Caco-2 (cell line): Measurements from ENCODE around the gene HRK. TPM values are rescaled to one million over a fixed set of nuclear protein-coding genes. Genes with fewer than 3 reads are reported as not detected.

Experiments used
- BruUV-seq: library from RNA; stranded (reverse); fragments of 400-500 nt; replicated peaks from 2 replicates; lab custom pipeline; 2021; lab: Mats Ljungman, UMichigan
- CTCF ChIA-PET: fragments of 300-600 bp; sonication (Branson Sonifier 250); formaldehyde crosslinking; loops from one replicate; lab custom pipeline; 2022; ENCODE audit warnings: antibody characterized with exemption; lab: Charles Lee
- POLR2A ChIA-PET: fragments of 300-600 bp; sonication (Branson Sonifier 250); formaldehyde crosslinking; loops from one replicate; lab custom pipeline; 2022; ENCODE audit warnings: antibody characterized with exemption; lab: Charles Lee
- DNase-seq, 2 experiments: peaks; one replicate each; pipeline versions ENCODE4 v3.0.0 to v3.0.0-alpha.2; 2020 to 2022
- H3K27me3 ChIP-seq: replicated peaks from 2 replicates; pipeline ENCODE4 v1.6.0; 2011; ENCODE audit warnings: low read length; ENCODE audit not compliant: control insufficient read depth, insufficient read depth
- H3K36me3 ChIP-seq: 2 replicates; pipeline ENCODE4 v1.5.1; 2011; ENCODE audit warnings: low read length; ENCODE audit not compliant: control insufficient read depth, insufficient read depth
- H3K4me1 ChIP-seq: fragments of 250-450 bp; sonication (Bioruptor Pico); 2 replicates; pipeline ENCODE4 v1.5.1; 2020; ENCODE audit warnings: mild to moderate bottlenecking
- H3K4me3 ChIP-seq: 2 replicates; pipeline ENCODE4 v1.5.1; 2011; ENCODE audit warnings: low read depth, mild to moderate bottlenecking, control low read depth, low read length
- H3K9me3 ChIP-seq: fragments of 250-450 bp; sonication (Bioruptor Pico); 2 replicates; pipeline ENCODE4 v1.5.1; 2020; ENCODE audit warnings: mild to moderate bottlenecking, moderate library complexity
- H3K27ac Mint-ChIP-seq: one replicate; pipeline ENCODE4 v1.8.0; 2022; ENCODE audit warnings: mixed read lengths; ENCODE audit not compliant: unreplicated experiment
- H3K27me3 Mint-ChIP-seq: one replicate; pipeline ENCODE4 v1.8.0; 2022; ENCODE audit warnings: mixed read lengths; ENCODE audit not compliant: insufficient read depth, unreplicated experiment
- H3K36me3 Mint-ChIP-seq: one replicate; pipeline ENCODE4 v1.8.0; 2022; ENCODE audit warnings: mild to moderate bottlenecking, mixed read lengths; ENCODE audit not compliant: insufficient read depth, unreplicated experiment
- H3K4me1 Mint-ChIP-seq: one replicate; pipeline ENCODE4 v1.8.0; 2022; ENCODE audit warnings: low read depth, mixed read lengths; ENCODE audit not compliant: unreplicated experiment
- H3K4me3 Mint-ChIP-seq: one replicate; pipeline ENCODE4 v1.8.0; 2022; ENCODE audit warnings: mild to moderate bottlenecking, moderate library complexity, mixed read lengths; ENCODE audit not compliant: unreplicated experiment
- H3K9me3 Mint-ChIP-seq: one replicate; pipeline ENCODE4 v1.8.0; 2022; ENCODE audit warnings: mixed read lengths; ENCODE audit not compliant: unreplicated experiment
- CTCF ChIP-seq, 2 experiments: fragments of 200-600 bp in 1 of 2; IDR thresholded peaks; 1 replicate in 1 of 2; 2 replicates in 1 of 2; pipeline versions ENCODE4 v1.5.1 to v1.8.0; 2011 to 2022; ENCODE audit warnings: antibody characterized with exemption in 1 of 2, control low read depth in 1 of 2, inconsistent platforms in 1 of 2, low read depth in 1 of 2, low read length in 1 of 2, mild to moderate bottlenecking in 1 of 2, moderate library complexity in 1 of 2; ENCODE audit not compliant: insufficient read depth in 1 of 2, severe bottlenecking in 1 of 2, unreplicated experiment in 1 of 2
- intact Hi-C: fragments of 100-400 bp; cut with micrococcal nuclease; formaldehyde crosslinking; loops from one replicate; pipeline ENCODE4 v1.10.0; 2022; ENCODE audit not compliant: unreplicated experiment
- total RNA-seq: library from RNA; stranded (reverse); gene quantifications from 2 replicates; pipeline ENCODE4 v1.2.3, GENCODE V29; 2022

HRK gene
- total RNA-seq, 1 experiment from 2014 or later = 0.61 TPM

DNA sequence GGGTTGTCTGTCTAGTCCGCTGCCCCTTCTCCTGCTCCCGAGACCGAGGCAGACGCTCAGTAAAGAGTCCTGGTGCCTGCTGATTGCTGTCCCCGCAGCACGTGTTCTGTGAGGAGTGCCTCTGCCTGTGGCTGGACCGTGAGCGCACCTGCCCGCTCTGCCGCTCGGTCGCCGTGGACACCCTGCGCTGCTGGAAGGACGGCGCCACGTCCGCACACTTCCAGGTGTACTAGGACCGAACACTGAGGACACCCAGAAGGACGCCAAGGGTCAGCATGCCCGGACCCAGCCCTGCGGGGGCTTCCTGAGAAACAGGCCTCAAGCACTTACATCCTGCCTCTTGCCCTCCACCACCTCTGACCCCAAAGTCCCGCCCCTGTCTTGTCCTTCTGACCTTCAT lies 32.0 kb downstream of the HRK start:
- no peak for DNase-seq
- intact Hi-C loops = no loop called here
- no peak overlapping the region for H3K4me3 Mint-ChIP-seq
- no peak overlapping the region for H3K27ac Mint-ChIP-seq
- no peaks in the 10 kb centered on the region for H3K27me3 ChIP-seq
- H3K9me3 Mint-ChIP-seq = no peaks in the 10 kb centered on the region
- no peaks in the 10 kb centered on the region for H3K9me3 ChIP-seq
- CTCF ChIA-PET = no interaction called here
- no peak for TF ChIP-seq CTCF (IDR thresholded peaks at IDR 0.05; ENCODE audit: insufficient read depth in 1 of 2, low read depth in 1 of 2, low read length in 1 of 2, severe bottlenecking in 1 of 2, unreplicated experiment in 1 of 2)
- no peaks in the 10 kb centered on the region for H3K4me1 ChIP-seq
- H3K36me3 Mint-ChIP-seq = no peaks in the 10 kb centered on the region
- POLR2A ChIA-PET = no interaction called here
- no TSS peak for BruUV-seq
- H3K4me3 ChIP-seq = no peak overlapping the region
- H3K27me3 Mint-ChIP-seq = no peaks in the 10 kb centered on the region
- H3K4me1 Mint-ChIP-seq = no peaks in the 10 kb centered on the region
- no peaks in the 10 kb centered on the region for H3K36me3 ChIP-seq

GRCh38 chr12:116843085-116843484 lies 38.2 kb downstream of the HRK start:
- CTCF ChIA-PET = no interaction called here
- no peaks in the 10 kb centered on the region for H3K27me3 Mint-ChIP-seq

GRCh38 chr12:116839287-116839830 lies 41.9 kb downstream of the HRK start:
- BruUV-seq = no TSS peak
- no peak for DNase-seq
- no peak overlapping the region for H3K4me3 ChIP-seq
- no peak for TF ChIP-seq CTCF (IDR thresholded peaks at IDR 0.05; ENCODE audit: insufficient read depth in 1 of 2, low read depth in 1 of 2, low read length in 1 of 2, severe bottlenecking in 1 of 2, unreplicated experiment in 1 of 2)
- no peaks in the 10 kb centered on the region for H3K27me3 ChIP-seq
- H3K36me3 Mint-ChIP-seq = no peaks in the 10 kb centered on the region
- ChIA-PET POLR2A (no interaction called here), CTCF (no interaction called here)
- H3K4me1 Mint-ChIP-seq = no peaks in the 10 kb centered on the region
- no peak overlapping the region for H3K4me3 Mint-ChIP-seq
- H3K36me3 ChIP-seq = no peaks in the 10 kb centered on the region
- H3K4me1 ChIP-seq = no peaks in the 10 kb centered on the region
- H3K27ac Mint-ChIP-seq = no peak overlapping the region
- intact Hi-C loops = no loop called here
- H3K27me3 Mint-ChIP-seq = no peaks in the 10 kb centered on the region
- no peaks in the 10 kb centered on the region for H3K9me3 Mint-ChIP-seq
- no peaks in the 10 kb centered on the region for H3K9me3 ChIP-seq

More at GRCh38 chr12:116843085-116843484, 38.2 kb downstream of the HRK start:
- no peak for TF ChIP-seq CTCF (IDR thresholded peaks at IDR 0.05; ENCODE audit: insufficient read depth in 1 of 2, low read depth in 1 of 2, low read length in 1 of 2, severe bottlenecking in 1 of 2, unreplicated experiment in 1 of 2)
- intact Hi-C loops = no loop called here
- no peaks in the 10 kb centered on the region for H3K4me1 Mint-ChIP-seq
- Histone ChIP-seq H3K9me3 (no peaks in the 10 kb centered on the region), H3K4me1 (no peaks in the 10 kb centered on the region), H3K4me3 (no peak overlapping the region), H3K36me3 (no peaks in the 10 kb centered on the region), H3K27me3 (no peaks in the 10 kb centered on the region)
- no peaks in the 10 kb centered on the region for H3K36me3 Mint-ChIP-seq
- POLR2A ChIA-PET = no interaction called here
- BruUV-seq = no TSS peak
- no peak for DNase-seq
- no peaks in the 10 kb centered on the region for H3K9me3 Mint-ChIP-seq
- no peak overlapping the region for H3K4me3 Mint-ChIP-seq
- no peak overlapping the region for H3K27ac Mint-ChIP-seq
